ENCODE data around the gene PCDHGB7.
"Not testable (repeated sequence)": the region's sequence is repeated elsewhere in the genome, so short reads cannot be mapped to it uniquely, and the experiment has no call there.

Gene PCDHGB7

GRCh38 chr5:141417494-141418172 is at the start of gene PCDHGB7:
Gene PCDHGB7 (plus strand): TSS chr5:141417677. CDS start chr5:141417860, 183 bp downstream.
- peak; percentile 35 to 39 for DNase-seq (ENCODE audit: low read depth in 2 of 2)

- no peak for DNase-seq (ENCODE audit: low read depth in 2 of 2)
Observed at GRCh38 chr5:141369994-141370848, 47.3 kb upstream of the PCDHGB7 start, which contains the start of gene PCDHGB3. Gene PCDHGB3 (plus strand): TSS chr5:141370242. CDS start chr5:141370395, 153 bp downstream.

GRCh38 chr5:141371572-141372475 is 45.7 kb upstream of the PCDHGB7 start:
- no peak for DNase-seq (ENCODE audit: low read depth in 2 of 2)

GRCh38 chr5:141373673-141374317 is 43.7 kb upstream of the PCDHGB7 start, which contains the start of gene PCDHGA6:
Gene PCDHGA6 (plus strand): TSS chr5:141373891. CDS start chr5:141374084, 193 bp downstream.
- no peak for DNase-seq (ENCODE audit: low read depth in 2 of 2)

GRCh38 chr5:141374627-141375026 is 42.9 kb upstream of the PCDHGB7 start:
- DNase-seq (ENCODE audit: low read depth in 2 of 2): no peak

GRCh38 chr5:141375444-141376155 is 41.9 kb upstream of the PCDHGB7 start:
- not testable (repeated sequence) for DNase-seq (ENCODE audit: low read depth in 2 of 2)

- no peak for DNase-seq (ENCODE audit: low read depth in 2 of 2)
Observed at GRCh38 chr5:141382469-141383294, 34.8 kb upstream of the PCDHGB7 start, which contains the start of gene PCDHGA7. Gene PCDHGA7 (plus strand): TSS chr5:141382742. CDS start chr5:141382900, 158 bp downstream.

GRCh38 chr5:141383345-141383744 is 34.1 kb upstream of the PCDHGB7 start:
- DNase-seq (ENCODE audit: low read depth in 2 of 2): no peak

GRCh38 chr5:141384471-141385267 is 32.8 kb upstream of the PCDHGB7 start:
- DNase-seq (ENCODE audit: low read depth in 2 of 2): no peak

GRCh38 chr5:141387557-141388311 is 29.7 kb upstream of the PCDHGB7 start, which contains the start of gene PCDHGB4:
Gene PCDHGB4 (plus strand): TSS chr5:141387698. CDS start chr5:141387885, 187 bp downstream.
- not testable (repeated sequence) for DNase-seq (ENCODE audit: low read depth in 2 of 2)

GRCh38 chr5:141388661-141389060 is 28.8 kb upstream of the PCDHGB7 start:
- no peak for DNase-seq (ENCODE audit: low read depth in 2 of 2)

- no peak for DNase-seq (ENCODE audit: low read depth in 2 of 2)
Observed at GRCh38 chr5:141389153-141390042, 28.1 kb upstream of the PCDHGB7 start.

GRCh38 chr5:141392429-141393198 is 24.9 kb upstream of the PCDHGB7 start, which contains the start of gene PCDHGA8:
Gene PCDHGA8 (plus strand): TSS chr5:141392633. CDS start chr5:141392814, 181 bp downstream.
- DNase-seq (ENCODE audit: low read depth in 2 of 2): no peak

- DNase-seq (ENCODE audit: low read depth in 2 of 2): no peak
Observed at GRCh38 chr5:141393267-141393666, 24.2 kb upstream of the PCDHGB7 start.

GRCh38 chr5:141394401-141395187 is 22.9 kb upstream of the PCDHGB7 start:
- not testable (repeated sequence) for DNase-seq (ENCODE audit: low read depth in 2 of 2)

Measured in stimulated activated CD4-positive, alpha-beta T cell treated with anti-CD3 and anti-CD28 coated beads, Interleukin-15, amount 100 ng/mL, for 48 hours (primary cell).